K562 (cell line): ENCODE data around the gene PCK2. TPM values are rescaled to one million over a fixed set of nuclear protein-coding genes. Genes with fewer than 3 reads are reported as not detected.

Source experiments
- FOXM1 ChIP-seq, 2 experiments: fragments of 450-650 bp in 1 of 2; sonication (generic) in 1 of 2; formaldehyde crosslinking in 1 of 2; IDR thresholded peaks; 2 replicates each; pipeline versions ENCODE4 v1.6.1 to v1.9.0; 2017 to 2022; ENCODE audit warnings: low read depth in 2 of 2, mild to moderate bottlenecking in 2 of 2, missing genetic modification reagents in 1 of 2, moderate library complexity in 1 of 2
- MEF2A ChIP-seq: IDR thresholded peaks from 2 replicates; pipeline ENCODE4 v1.6.1; 2011; ENCODE audit warnings: low read depth, mild to moderate bottlenecking, low read length, moderate library complexity; ENCODE audit not compliant: control insufficient read depth
- PHF8 ChIP-seq: fragments of 200-600 bp; sonication (generic); IDR thresholded peaks from 2 replicates; pipeline ENCODE4 v1.6.1; 2012; ENCODE audit warnings: mixed run types, mild to moderate bottlenecking, inconsistent platforms, low read length, moderate library complexity, borderline replicate concordance
- RFX5 ChIP-seq: IDR thresholded peaks from 2 replicates; pipeline ENCODE4 v1.6.1; 2011; ENCODE audit warnings: low read depth, mild to moderate bottlenecking, improper control_type of control experiment, low read length
- SIN3A ChIP-seq, 2 experiments: fragments of 150-350 bp in 1 of 2; IDR thresholded peaks; 2 replicates each; pipeline ENCODE4 v1.6.1; 2011 to 2016; ENCODE audit warnings: borderline replicate concordance in 2 of 2, low read depth in 2 of 2, low read length in 2 of 2, mild to moderate bottlenecking in 2 of 2, moderate library complexity in 2 of 2; ENCODE audit not compliant: control insufficient read depth in 1 of 2
- ZNF253 ChIP-seq: fragments of 250-450 bp; sonication (Bioruptor Pico); conservative IDR thresholded peaks from 2 replicates; pipeline ENCODE4 v1.6.1; 2021; ENCODE audit warnings: mild to moderate bottlenecking
- polyA plus RNA-seq, 8 experiments: library from polyadenylated mRNA; depleted of rRNA in 4 of 8; stranded (reverse) in 5 of 8; unstranded in 3 of 8; fragments of >200 nt; fragmentation: Nextera tagmentation in 2 of 8; fragmentation: Illumina TruSeq in 1 of 8; extraction: Ambion mirVana in 2 of 8; extraction: Trizol in 1 of 8; gene quantifications; 2 replicates each; pipeline versions ENCODE4 v1.2.1 to v1.2.3, GENCODE V29; 2011 to 2014; ENCODE audit warnings: inconsistent platforms in 1 of 8, missing spikeins in 1 of 8
- total RNA-seq, 7 experiments: library from RNA; depleted of rRNA in 6 of 7; stranded (reverse); fragments of >200 nt in 6 of 7; fragmentation: Illumina TruSeq in 2 of 7; extraction: Trizol in 2 of 7; gene quantifications; 2 replicates each; pipeline versions ENCODE4 v1.2.1 to v1.2.3, GENCODE V29; 2011 to 2021; ENCODE audit warnings: low replicate concordance in 1 of 7
- TF ChIP-seq, protein P1 (sequence below): sonication (generic); formaldehyde crosslinking; IDR thresholded peaks from 2 replicates; pipeline ENCODE4 v1.8.1; 2023; ENCODE audit warnings: mild to moderate bottlenecking, missing genetic modification reagents
- TF ChIP-seq, protein P2 (sequence below): fragments of 250-450 bp; sonication (Bioruptor Pico); IDR thresholded peaks from 2 replicates; pipeline ENCODE4 v1.4.0; 2020; ENCODE audit warnings: mild to moderate bottlenecking, moderate library complexity, borderline replicate concordance

The PCK2 gene
- total and polyA plus RNA-seq, 9 of the 15 experiments (the other 6 are each of a cell fraction or from before 2014, with no cell fraction given) = 3.3 to 60.9 (median 30.4) TPM

DNA sequence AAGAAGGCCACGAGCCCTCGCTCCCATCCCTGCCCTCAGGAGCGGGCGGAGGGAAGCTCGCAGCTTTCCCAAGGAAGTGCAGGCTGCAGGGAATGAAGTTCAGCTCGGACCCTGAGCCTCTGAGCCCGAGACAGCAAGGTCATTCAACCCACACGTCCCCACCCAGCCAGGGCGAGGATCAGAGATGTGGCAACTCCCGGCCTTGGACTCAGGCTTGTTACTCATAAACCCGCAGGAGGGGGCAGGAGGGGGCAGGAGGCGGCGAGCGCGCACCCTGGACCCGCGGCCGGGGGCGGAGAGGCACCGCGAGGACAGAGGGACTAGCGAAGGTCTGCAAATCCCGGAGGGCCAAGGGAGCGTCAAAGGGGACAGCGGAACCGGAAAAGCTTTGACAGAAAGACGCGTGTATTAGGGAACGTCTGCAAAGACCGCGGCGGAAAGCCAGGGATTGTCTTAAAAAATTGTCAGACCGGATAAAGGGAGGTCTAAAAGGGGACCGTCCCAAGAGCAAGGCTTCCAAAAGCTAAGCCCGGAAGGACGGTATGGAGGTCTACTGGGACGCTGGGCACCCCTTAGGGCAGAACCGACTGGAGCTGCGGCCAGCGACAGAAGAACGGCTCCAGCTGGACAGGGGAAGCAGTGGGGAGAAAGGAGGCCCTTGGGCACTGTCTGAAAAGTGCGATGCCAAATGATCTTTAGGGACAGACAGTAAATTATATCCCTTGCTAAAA, 19.9 kb downstream of the PCK2 start (continued):
- TF ChIP-seq SIN3A (IDR thresholded peaks at IDR 0.05; ENCODE audit: borderline replicate concordance in 2 of 2, control insufficient read depth in 1 of 2, low read depth in 2 of 2, low read length in 2 of 2) = peak in 1 of 2 experiments; percentile 7; a peak in 1 of 4 replicates
- no peak for TF ChIP-seq FOXM1 (IDR thresholded peaks at IDR 0.05; ENCODE audit: low read depth)
- no peak; the same call in 1 of the 2 replicates for TF ChIP-seq FOXM1 (CRISPR knock-in tag; IDR thresholded peaks at IDR 0.05; ENCODE audit: low read depth)
- TF ChIP-seq, protein P1, sequence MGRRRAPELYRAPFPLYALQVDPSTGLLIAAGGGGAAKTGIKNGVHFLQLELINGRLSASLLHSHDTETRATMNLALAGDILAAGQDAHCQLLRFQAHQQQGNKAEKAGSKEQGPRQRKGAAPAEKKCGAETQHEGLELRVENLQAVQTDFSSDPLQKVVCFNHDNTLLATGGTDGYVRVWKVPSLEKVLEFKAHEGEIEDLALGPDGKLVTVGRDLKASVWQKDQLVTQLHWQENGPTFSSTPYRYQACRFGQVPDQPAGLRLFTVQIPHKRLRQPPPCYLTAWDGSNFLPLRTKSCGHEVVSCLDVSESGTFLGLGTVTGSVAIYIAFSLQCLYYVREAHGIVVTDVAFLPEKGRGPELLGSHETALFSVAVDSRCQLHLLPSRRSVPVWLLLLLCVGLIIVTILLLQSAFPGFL = no peak
- TF ChIP-seq, protein P2, sequence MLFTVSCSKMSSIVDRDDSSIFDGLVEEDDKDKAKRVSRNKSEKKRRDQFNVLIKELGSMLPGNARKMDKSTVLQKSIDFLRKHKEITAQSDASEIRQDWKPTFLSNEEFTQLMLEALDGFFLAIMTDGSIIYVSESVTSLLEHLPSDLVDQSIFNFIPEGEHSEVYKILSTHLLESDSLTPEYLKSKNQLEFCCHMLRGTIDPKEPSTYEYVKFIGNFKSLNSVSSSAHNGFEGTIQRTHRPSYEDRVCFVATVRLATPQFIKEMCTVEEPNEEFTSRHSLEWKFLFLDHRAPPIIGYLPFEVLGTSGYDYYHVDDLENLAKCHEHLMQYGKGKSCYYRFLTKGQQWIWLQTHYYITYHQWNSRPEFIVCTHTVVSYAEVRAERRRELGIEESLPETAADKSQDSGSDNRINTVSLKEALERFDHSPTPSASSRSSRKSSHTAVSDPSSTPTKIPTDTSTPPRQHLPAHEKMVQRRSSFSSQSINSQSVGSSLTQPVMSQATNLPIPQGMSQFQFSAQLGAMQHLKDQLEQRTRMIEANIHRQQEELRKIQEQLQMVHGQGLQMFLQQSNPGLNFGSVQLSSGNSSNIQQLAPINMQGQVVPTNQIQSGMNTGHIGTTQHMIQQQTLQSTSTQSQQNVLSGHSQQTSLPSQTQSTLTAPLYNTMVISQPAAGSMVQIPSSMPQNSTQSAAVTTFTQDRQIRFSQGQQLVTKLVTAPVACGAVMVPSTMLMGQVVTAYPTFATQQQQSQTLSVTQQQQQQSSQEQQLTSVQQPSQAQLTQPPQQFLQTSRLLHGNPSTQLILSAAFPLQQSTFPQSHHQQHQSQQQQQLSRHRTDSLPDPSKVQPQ (CRISPR knock-in tag) = no peak
- TF ChIP-seq PHF8 = peak; percentile 75
- TF ChIP-seq RFX5 = no peak
- TF ChIP-seq MEF2A = no peak
- no peak for TF ChIP-seq ZNF253
- TF ChIP-seq, all 486 proteins: peak for 109
